ENCODE measurements around the gene PRR19. TPM values are rescaled to one million over a fixed set of nuclear protein-coding genes. Genes with fewer than 3 reads are reported as not detected.

PRR19 gene
- total and polyA plus RNA-seq, 5 donors: 0.20 to 0.32 (median 0.28) TPM; not detected in 1

DNA sequence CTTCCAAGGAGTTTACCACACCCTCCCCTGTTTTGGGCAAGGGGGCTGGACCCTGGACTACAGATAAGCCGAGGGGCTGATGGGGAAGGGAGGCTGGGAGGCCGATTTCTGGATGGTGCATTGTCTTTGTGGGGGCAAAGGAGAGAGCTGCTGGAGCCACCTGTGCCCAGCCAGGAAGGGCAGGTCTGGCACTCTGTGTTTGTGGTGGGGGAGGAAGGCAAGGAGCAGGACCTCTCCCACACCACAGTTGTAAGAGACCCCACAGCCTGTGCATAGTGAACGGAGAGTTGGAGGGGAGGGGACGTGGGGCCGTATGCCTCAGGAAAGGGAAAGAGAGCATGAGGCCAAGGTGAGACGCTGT is 16.0 kb upstream of the PRR19 start:
- Histone ChIP-seq H3K4me1 (ENCODE audit: control insufficient read depth, insufficient read depth, low read length) (peaks cover 26% of the 10 kb centered on the region), H3K9me3 (ENCODE audit: control insufficient read depth, low read length) (no peaks in the 10 kb centered on the region), H3K27me3 (ENCODE audit: control insufficient read depth, insufficient read depth) (no peaks in the 10 kb centered on the region), H3K4me3 (ENCODE audit: low read length) (no peak overlapping the region), H3K27ac (ENCODE audit: low read length) (peak overlapping the region; percentile 16)
- WGBS: 18% methylated on average over 6 of the region's 6 CpGs
- intact Hi-C loops (cut with DNase I): no loop called here
- ATAC-seq (no peak), DNase-seq (peak in 1 of 3 donors; percentile 48)

DNA sequence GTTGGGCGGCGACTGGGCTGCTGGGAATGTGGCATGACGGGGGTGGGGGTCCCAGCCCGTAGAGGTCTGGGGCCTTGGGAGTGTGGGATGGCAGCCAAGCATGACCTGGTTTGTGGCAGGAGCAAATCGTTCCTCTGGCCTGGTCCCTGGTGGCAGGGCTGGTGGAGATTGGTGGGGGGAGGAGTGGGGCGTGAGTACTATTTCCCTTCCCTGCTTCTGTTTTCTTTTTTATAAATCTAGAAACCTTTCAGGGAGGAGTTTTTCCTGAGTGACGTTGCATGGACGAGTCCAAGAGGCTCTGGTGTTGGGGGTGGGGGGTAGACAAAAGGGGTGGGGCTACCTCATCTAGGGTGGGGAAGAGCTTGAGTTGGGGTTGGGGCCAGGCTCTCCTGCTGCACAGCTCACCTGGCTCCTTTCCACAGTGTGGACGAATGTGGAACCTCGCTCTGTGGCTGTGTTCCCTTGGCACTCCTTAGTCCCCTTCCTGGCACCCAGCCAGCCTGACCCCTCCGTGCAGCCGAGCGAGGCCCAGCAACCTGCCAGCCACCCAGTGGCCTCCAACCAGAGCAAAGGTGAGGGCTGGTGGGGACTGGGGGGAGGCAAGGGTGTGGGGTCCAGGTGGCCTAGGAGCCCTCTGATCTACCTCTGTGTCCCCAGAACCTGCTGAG is 15.4 kb upstream of the PRR19 start:
- ATAC-seq (peak in 1 of 2 donors; percentile 4), DNase-seq (peak; percentile 72 to 86 (median 84))
- Histone ChIP-seq H3K4me3 (ENCODE audit: low read length) (no peak overlapping the region), H3K27ac (ENCODE audit: low read length) (peak overlapping the region; percentile 16), H3K4me1 (ENCODE audit: control insufficient read depth, insufficient read depth, low read length) (peaks cover 26% of the 10 kb centered on the region), H3K27me3 (ENCODE audit: control insufficient read depth, insufficient read depth) (no peaks in the 10 kb centered on the region), H3K9me3 (ENCODE audit: control insufficient read depth, low read length) (no peaks in the 10 kb centered on the region)
- 13% methylated on average over 13 of the region's 13 CpGs for whole genome bisulfite sequencing
- intact Hi-C loops (cut with DNase I): no loop called here

DNA sequence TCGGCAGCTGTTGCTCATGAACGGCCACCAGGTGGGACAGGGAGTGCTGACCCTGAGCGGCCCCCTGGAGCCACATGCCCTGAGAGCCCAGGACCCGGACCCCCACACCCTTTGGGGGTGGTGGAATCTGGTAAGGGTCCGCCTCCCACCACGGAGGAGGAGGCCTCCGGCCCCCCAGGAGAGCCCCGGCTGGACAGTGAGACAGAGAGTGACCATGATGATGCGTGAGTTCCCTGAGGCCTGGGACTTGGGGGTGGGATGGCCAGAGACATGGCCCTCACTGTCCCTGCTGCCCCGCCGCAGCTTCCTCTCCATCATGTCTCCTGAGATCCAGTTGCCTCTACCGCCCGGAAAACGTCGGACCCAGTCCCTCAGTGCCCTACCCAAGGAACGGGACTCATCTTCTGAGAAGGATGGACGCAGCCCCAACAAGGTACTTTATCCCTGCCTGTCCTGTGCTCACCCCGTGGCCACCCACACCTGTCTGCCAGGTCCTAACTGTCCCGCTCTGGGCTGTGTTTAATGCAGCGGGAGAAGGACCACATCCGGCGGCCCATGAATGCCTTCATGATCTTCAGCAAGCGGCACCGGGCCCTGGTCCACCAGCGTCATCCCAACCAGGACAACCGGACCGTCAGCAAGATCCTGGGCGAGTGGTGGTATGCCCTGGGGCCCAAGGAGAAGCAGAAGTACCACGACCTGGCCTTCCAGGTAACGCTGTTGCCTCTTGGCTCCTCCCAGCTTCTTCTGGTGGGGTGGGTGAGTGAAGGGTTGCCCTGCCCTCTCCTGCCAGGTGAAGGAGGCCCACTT is 14.7 kb upstream of the PRR19 start:
- intact Hi-C loops (cut with DNase I): no loop called here

DNA sequence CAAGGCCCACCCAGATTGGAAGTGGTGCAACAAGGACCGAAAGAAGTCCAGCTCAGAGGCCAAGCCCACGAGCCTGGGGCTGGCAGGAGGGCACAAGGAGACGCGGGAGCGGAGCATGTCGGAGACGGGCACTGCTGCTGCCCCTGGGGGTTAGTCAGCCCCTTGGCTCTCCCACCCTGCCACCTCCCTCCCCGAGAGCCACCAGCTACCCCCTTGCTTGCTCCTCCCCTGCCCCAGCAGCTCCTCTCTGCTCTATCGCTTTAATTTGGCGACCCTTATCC is 14.2 kb upstream of the PRR19 start:
- ATAC-seq (no peak), DNase-seq (peak in 2 of 3 donors; percentile 37 to 53)
- peaks cover 17% of the 10 kb centered on the region for H3K4me1 ChIP-seq (ENCODE audit: control insufficient read depth, insufficient read depth, low read length)
- intact Hi-C loops (cut with DNase I): no loop called here
- no peak overlapping the region for H3K4me3 ChIP-seq (ENCODE audit: low read length)
- H3K27me3 ChIP-seq (ENCODE audit: control insufficient read depth, insufficient read depth): no peaks in the 10 kb centered on the region
- 92% methylated on average over 10 of the region's 10 CpGs for WGBS
- H3K27ac ChIP-seq (ENCODE audit: low read length): no peak overlapping the region
- H3K9me3 ChIP-seq (ENCODE audit: control insufficient read depth, low read length): no peaks in the 10 kb centered on the region

More for the DNA sequence above, 14.7 kb upstream of the PRR19 start:
- H3K27me3 ChIP-seq (ENCODE audit: control insufficient read depth, insufficient read depth): no peaks in the 10 kb centered on the region
- H3K4me3 ChIP-seq (ENCODE audit: low read length): no peak overlapping the region
- ATAC-seq: no peak
- no peak overlapping the region for H3K27ac ChIP-seq (ENCODE audit: low read length)
- H3K9me3 ChIP-seq (ENCODE audit: control insufficient read depth, low read length): no peaks in the 10 kb centered on the region
- H3K4me1 ChIP-seq (ENCODE audit: control insufficient read depth, insufficient read depth, low read length): peaks cover 19% of the 10 kb centered on the region
- peak in 2 of 3 donors; percentile 59 to 60 for DNase-seq
- WGBS: 89% methylated on average over 30 of the region's 30 CpGs

DNA sequence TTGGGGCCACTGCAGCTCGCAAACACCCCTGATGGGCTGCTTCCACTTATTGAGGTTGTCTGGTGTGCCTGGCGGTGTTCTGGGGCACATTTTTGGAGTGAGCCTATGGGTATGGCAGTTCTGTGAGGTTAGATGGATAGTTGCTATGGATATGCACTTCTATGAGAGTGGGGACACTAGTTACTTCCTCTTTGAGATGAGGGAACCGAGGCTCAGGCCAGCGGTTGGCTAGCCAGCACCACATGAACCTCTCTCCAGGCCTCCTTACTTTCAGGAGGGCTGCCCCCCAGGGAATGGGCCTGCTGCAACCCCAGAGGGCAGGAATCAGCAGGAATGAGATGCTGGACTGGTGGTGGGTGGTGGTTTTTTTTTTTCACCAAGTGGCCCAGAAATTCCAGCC is 13.5 kb upstream of the PRR19 start:
- H3K9me3 ChIP-seq (ENCODE audit: control insufficient read depth, low read length): no peaks in the 10 kb centered on the region
- ATAC-seq: no peak
- H3K27me3 ChIP-seq (ENCODE audit: control insufficient read depth, insufficient read depth): no peaks in the 10 kb centered on the region
- no peak overlapping the region for H3K27ac ChIP-seq (ENCODE audit: low read length)
- peak in 2 of 3 donors; percentile 51 to 52 for DNase-seq
- H3K4me3 ChIP-seq (ENCODE audit: low read length): no peak overlapping the region
- peaks cover 12% of the 10 kb centered on the region for H3K4me1 ChIP-seq (ENCODE audit: control insufficient read depth, insufficient read depth, low read length)
- WGBS: 86% methylated on average over 4 of the region's 4 CpGs
- intact Hi-C loops (cut with DNase I): no loop called here

DNA sequence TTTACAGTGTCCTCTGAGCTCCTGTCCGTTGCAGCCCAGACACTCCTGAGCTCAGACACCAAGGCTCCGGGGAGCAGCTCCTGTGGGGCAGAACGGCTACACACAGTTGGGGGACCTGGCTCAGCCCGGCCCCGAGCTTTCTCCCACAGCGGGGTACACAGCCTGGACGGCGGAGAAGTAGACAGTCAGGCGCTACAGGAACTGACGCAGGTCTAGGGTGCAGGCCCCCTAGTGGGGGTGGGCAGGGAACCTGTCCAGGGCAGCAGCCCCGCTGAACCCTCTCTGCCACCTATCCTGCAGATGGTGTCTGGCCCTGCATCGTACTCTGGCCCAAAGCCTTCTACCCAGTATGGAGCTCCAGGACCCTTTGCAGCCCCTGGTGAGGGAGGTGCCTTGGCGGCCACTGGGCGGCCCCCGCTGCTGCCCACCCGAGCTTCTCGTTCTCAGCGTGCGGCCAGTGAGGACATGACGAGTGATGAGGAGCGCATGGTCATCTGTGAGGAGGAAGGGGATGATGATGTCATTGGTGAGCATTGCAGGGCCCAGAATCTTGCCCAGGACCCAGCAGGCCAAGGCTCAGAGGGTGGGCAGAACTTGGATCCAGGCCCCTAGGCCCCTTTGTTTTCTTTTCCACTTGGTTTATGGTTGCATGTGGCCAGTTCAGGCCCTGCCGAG is 12.9 kb upstream of the PRR19 start:
- DNase-seq: peak in 2 of 3 donors; percentile 39 to 53
- Histone ChIP-seq H3K4me1 (ENCODE audit: control insufficient read depth, insufficient read depth, low read length) (peaks cover 12% of the 10 kb centered on the region), H3K27me3 (ENCODE audit: control insufficient read depth, insufficient read depth) (no peaks in the 10 kb centered on the region), H3K9me3 (ENCODE audit: control insufficient read depth, low read length) (no peaks in the 10 kb centered on the region), H3K4me3 (ENCODE audit: low read length) (no peak overlapping the region), H3K27ac (ENCODE audit: low read length) (no peak overlapping the region)
- intact Hi-C loops (cut with DNase I): no loop called here
- ATAC-seq: no peak
- 89% methylated on average over 22 of the region's 22 CpGs for WGBS

DNA sequence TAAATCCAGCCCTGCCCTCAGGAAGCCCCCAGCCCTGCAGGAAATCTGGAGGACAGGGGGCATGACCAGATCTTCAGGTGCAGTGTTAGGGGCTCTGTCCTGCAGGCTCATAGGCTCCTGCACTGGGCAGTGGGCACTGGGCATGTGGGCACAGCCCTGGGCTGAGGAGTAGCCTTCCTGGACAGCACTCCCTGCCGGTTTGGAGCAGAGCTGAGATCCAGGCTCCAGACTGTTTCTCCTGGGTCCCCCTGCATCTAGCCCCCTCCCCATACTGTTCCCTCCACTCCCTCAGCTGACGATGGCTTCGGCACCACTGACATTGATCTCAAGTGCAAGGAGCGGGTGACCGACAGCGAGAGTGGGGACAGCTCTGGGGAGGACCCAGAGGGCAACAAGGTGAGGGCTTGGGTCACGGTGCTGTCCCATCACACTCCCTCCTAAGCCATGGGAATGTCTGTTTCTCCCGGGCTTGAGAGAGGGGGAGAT is 12.3 kb upstream of the PRR19 start:
- H3K9me3 ChIP-seq (ENCODE audit: control insufficient read depth, low read length): no peaks in the 10 kb centered on the region
- no peaks in the 10 kb centered on the region for H3K27me3 ChIP-seq (ENCODE audit: control insufficient read depth, insufficient read depth)
- H3K27ac ChIP-seq (ENCODE audit: low read length): no peak overlapping the region
- ATAC-seq: no peak
- intact Hi-C loops (cut with DNase I): no loop called here
- 87% methylated on average over 8 of the region's 8 CpGs for WGBS
- H3K4me1 ChIP-seq (ENCODE audit: control insufficient read depth, insufficient read depth, low read length): peaks cover 12% of the 10 kb centered on the region
- H3K4me3 ChIP-seq (ENCODE audit: low read length): no peak overlapping the region
- DNase-seq: peak in 2 of 3 donors; percentile 25 to 33

DNA sequence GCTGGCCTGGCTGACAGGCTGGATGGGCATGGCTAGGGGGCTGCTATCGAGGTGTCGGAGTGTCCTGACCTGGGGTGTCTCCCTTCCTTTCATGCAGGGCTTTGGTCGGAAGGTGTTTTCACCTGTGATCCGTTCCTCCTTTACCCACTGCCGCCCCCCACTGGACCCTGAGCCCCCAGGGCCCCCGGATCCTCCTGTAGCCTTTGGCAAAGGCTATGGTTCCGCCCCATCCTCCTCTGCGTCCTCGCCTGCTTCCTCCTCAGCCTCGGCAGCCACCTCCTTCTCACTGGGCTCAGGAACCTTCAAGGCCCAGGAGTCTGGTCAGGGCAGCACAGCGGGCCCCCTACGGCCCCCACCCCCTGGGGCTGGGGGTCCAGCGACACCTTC is 11.8 kb upstream of the PRR19 start:
- H3K27me3 ChIP-seq (ENCODE audit: control insufficient read depth, insufficient read depth): no peaks in the 10 kb centered on the region
- peaks cover 9% of the 10 kb centered on the region for H3K4me1 ChIP-seq (ENCODE audit: control insufficient read depth, insufficient read depth, low read length)
- no peak overlapping the region for H3K27ac ChIP-seq (ENCODE audit: low read length)
- no peak overlapping the region for H3K4me3 ChIP-seq (ENCODE audit: low read length)
- ATAC-seq: no peak
- intact Hi-C loops (cut with DNase I): no loop called here
- peak in 1 of 3 donors; percentile 49 for DNase-seq
- WGBS: 77% methylated on average over 13 of the region's 13 CpGs
- H3K9me3 ChIP-seq (ENCODE audit: control insufficient read depth, low read length): no peaks in the 10 kb centered on the region

DNA sequence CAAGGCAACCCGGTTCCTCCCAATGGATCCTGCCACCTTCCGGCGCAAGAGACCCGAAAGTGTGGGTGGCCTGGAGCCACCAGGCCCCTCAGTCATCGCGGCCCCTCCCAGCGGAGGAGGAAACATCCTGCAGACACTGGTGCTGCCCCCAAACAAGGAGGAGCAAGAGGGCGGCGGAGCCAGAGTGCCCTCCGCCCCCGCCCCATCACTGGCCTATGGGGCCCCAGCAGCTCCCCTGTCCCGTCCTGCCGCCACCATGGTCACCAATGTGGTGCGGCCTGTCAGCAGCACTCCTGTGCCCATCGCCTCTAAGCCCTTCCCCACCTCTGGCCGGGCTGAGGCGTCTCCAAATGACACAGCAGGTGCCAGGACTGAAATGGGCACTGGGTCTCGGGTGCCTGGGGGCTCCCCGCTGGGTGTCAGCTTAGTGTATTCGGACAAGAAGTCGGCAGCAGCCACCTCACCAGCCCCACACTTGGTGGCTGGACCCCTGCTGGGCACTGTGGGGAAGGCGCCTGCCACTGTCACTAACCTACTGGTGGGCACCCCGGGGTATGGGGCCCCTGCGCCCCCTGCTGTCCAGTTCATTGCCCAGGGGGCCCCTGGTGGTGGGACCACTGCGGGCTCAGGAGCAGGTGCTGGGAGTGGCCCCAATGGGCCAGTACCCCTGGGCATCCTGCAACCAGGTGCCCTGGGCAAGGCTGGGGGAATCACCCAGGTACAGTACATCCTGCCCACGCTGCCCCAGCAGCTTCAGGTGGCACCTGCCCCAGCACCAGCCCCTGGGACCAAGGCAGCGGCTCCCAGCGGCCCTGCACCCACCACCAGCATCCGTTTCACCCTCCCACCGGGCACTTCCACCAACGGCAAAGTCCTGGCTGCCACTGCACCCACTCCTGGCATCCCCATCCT is 11.2 kb upstream of the PRR19 start:
- DNase-seq: peak in 2 of 3 donors; percentile 40 to 74
- H3K9me3 ChIP-seq (ENCODE audit: control insufficient read depth, low read length): no peaks in the 10 kb centered on the region
- no peak overlapping the region for H3K4me3 ChIP-seq (ENCODE audit: low read length)
- no peak for ATAC-seq
- 85% methylated on average over 31 of the region's 31 CpGs for WGBS
- H3K4me1 ChIP-seq (ENCODE audit: control insufficient read depth, insufficient read depth, low read length): peaks cover 5% of the 10 kb centered on the region
- H3K27me3 ChIP-seq (ENCODE audit: control insufficient read depth, insufficient read depth): no peaks in the 10 kb centered on the region
- intact Hi-C loops (cut with DNase I): no loop called here
- no peak overlapping the region for H3K27ac ChIP-seq (ENCODE audit: low read length)

DNA sequence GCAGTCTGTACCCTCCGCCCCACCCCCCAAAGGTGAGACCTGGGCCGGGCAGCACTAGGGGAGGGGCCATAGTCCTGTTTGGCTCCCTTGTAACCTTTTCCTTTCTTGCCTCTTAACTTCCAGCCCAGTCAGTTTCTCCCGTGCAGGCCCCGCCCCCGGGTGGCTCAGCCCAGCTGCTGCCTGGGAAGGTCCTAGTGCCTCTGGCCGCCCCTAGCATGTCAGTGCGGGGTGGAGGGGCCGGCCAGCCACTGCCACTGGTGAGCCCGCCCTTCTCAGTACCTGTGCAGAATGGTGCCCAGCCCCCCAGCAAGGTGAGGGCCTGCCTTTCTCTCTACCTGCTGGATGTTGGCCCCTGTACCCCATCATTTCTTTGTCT is 10.5 kb upstream of the PRR19 start:
- ATAC-seq: no peak
- intact Hi-C loops (cut with DNase I): no loop called here
- H3K27me3 ChIP-seq (ENCODE audit: control insufficient read depth, insufficient read depth): no peaks in the 10 kb centered on the region
- no peaks in the 10 kb centered on the region for H3K4me1 ChIP-seq (ENCODE audit: control insufficient read depth, insufficient read depth, low read length)
- H3K9me3 ChIP-seq (ENCODE audit: control insufficient read depth, low read length): no peaks in the 10 kb centered on the region
- H3K4me3 ChIP-seq (ENCODE audit: low read length): no peak overlapping the region
- 52% methylated on average over 9 of the region's 9 CpGs for WGBS
- peak in 2 of 3 donors; percentile 61 to 65 for DNase-seq
- no peak overlapping the region for H3K27ac ChIP-seq (ENCODE audit: low read length)
